Measurements from ENCODE around the gene ABHD14A.
A peak's percentile ranks its signal among the peaks of the same experiment; 100 is the strongest.

The ABHD14A gene

DNA sequence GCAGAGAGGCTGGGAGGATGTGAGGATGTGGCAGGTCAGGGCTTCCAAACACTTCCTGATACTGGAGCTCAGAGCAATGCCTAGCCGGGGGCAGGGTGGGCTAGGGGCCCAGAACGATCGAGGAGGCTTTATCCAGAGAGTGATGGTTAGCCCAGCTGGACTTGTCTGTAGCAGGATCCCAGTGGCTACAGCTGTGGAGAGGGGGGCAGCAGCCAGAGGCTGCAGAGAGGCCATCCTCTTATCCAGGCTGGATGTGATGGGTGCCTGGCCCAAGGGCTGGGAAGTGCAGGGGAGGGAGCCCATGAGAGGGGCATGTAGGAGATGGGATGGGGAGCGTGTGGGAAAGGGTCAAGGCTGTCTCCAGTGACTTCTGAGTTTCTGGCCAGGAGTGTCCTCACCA, 28.1 kb upstream of the ABHD14A start:
- no peak overlapping the region for H3K4me3 Mint-ChIP-seq
- no peaks in the 10 kb centered on the region for H3K27me3 Mint-ChIP-seq
- no peak overlapping the region for H3K27ac Mint-ChIP-seq
- H3K4me1 Mint-ChIP-seq (ENCODE audit: low read depth), result peaks cover 6% of the 10 kb centered on the region
- no peaks in the 10 kb centered on the region for H3K36me3 Mint-ChIP-seq
- no peaks in the 10 kb centered on the region for H3K9me3 Mint-ChIP-seq (ENCODE audit: low read depth)

DNA sequence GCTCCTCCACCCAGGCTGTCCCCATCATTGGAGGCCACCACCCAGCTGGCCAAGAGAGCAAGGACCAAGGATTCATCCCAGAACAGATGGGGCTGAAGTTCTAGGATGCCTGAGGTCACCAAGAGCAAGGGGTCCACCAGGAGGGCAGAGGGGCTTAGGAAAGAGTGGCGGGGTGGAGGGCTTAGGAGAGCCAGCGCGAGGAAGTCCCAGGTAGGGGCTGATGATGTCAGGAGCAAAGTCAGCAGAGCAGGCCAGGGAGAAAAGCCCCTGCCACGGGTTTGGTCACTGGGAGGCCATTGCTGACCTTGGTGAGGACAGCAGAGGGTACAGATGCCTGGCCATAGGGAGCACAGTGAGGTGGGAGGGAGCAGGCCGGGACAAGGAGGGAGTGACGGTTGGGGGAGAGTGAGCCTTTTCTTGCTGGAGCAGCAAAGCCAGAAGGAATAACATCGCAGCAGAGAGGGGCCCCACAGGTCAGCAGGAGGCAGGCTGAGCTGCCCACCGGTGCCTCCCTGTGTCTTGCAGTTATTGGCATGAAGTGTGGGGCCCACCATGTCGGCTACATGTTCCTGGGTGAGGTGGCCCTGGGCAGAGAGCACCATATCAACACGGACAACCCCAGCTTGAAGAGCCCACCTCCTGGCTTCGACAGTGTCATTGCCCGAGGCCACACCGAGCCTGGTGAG, 27.5 kb upstream of the ABHD14A start:
- Mint-ChIP-seq H3K27ac (no peak overlapping the region), H3K4me1 (ENCODE audit: low read depth) (peaks cover 5% of the 10 kb centered on the region), H3K9me3 (ENCODE audit: low read depth) (no peaks in the 10 kb centered on the region), H3K36me3 (no peaks in the 10 kb centered on the region), H3K27me3 (no peaks in the 10 kb centered on the region), H3K4me3 (no peak overlapping the region)

DNA sequence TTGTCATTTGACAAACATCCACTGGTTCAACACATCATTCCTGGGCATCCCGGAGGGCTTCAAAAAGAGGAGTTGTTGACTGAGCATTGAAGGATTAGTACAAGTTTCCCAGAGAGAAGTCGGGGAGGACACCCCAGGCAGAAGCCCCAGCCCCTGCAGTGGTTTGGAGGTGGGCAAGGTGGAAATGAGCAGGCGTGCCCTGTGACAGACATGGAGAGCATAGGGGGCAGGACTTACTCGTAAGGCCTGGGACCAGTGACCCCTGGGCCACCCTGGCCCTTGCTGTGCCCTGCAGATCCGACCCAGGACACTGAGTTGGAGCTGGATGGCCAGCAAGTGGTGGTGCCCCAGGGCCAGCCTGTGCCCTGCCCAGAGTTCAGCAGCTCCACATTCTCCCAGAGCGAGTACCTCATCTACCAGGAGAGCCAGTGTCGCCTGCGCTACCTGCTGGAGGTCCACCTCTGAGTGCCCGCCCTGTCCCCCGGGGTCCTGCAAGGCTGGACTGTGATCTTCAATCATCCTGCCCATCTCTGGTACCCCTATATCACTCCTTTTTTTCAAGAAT, 26.8 kb upstream of the ABHD14A start:
- Mint-ChIP-seq H3K36me3 (no peaks in the 10 kb centered on the region), H3K4me3 (no peak overlapping the region), H3K27ac (no peak overlapping the region), H3K4me1 (ENCODE audit: low read depth) (peaks cover 2% of the 10 kb centered on the region), H3K9me3 (ENCODE audit: low read depth) (no peaks in the 10 kb centered on the region), H3K27me3 (no peaks in the 10 kb centered on the region)

DNA sequence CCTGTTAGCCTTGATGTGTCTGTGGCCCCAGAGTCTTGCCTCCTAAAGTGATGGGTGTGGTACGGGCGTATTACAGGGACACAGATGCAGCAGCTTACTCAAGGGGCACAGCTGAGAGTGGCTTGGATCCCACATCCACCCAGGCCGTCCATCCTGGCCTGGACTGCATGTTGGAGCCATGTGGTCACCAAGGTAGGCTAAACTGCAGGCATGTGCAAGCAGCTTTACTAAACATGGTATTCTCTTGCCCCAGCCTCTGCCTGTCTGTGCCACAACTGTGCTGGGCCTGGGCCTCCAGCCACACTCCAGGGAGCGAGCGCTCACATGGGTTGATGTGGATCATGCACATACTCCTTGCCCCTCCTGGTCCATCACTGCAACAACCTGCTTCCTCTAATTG, 25.7 kb upstream of the ABHD14A start:
- Mint-ChIP-seq H3K4me3 (no peak overlapping the region), H3K4me1 (ENCODE audit: low read depth) (no peaks in the 10 kb centered on the region), H3K9me3 (ENCODE audit: low read depth) (no peaks in the 10 kb centered on the region), H3K27me3 (peaks cover 3% of the 10 kb centered on the region), H3K27ac (no peak overlapping the region), H3K36me3 (no peaks in the 10 kb centered on the region)

DNA sequence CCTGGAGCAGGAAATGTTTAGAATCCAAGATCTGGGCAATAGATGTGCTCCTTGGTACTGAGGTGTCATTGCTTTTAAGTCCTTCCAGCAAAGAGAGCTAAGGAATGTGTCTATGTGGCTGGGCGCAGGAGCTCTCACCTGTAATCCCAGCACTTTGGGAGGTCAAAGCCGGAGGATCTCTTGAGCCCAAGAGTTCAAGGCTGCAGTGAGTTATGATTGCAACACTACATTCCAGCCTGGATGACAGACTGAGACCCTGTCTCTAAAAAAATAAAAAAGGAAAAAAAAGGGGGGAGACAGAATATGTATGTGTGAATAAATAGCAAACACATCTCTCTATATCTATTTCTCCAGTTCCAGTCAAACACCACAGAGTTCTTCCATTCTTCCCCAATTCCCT, 24.0 kb upstream of the ABHD14A start:
- Mint-ChIP-seq H3K27me3 (peaks cover 3% of the 10 kb centered on the region), H3K4me1 (ENCODE audit: low read depth) (no peaks in the 10 kb centered on the region), H3K27ac (no peak overlapping the region), H3K36me3 (no peaks in the 10 kb centered on the region), H3K9me3 (ENCODE audit: low read depth) (no peaks in the 10 kb centered on the region), H3K4me3 (no peak overlapping the region)

DNA sequence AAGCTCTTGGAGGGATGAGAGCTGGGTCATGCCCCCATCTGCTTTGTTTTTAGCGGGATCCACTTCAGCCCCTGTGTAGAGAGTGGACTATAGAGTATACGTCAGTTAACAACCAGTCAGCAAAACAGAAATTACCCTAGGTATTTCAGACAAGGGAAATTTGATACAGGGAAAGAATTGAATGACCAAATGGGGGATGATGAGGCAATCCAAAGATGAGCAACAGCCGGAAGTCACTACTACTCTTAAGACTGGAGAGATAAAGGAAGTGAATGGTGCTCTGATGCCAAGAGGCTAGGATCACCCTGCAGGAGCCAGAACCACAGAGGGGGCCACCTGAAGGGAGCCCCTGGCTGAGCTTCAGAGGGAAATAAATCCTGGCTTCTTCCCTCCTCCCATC, 21.4 kb upstream of the ABHD14A start:
- Mint-ChIP-seq H3K4me3 (no peak overlapping the region), H3K27ac (no peak overlapping the region), H3K4me1 (ENCODE audit: low read depth) (peaks cover 6% of the 10 kb centered on the region), H3K9me3 (ENCODE audit: low read depth) (no peaks in the 10 kb centered on the region), H3K27me3 (peaks cover 6% of the 10 kb centered on the region), H3K36me3 (peaks cover 3% of the 10 kb centered on the region)

DNA sequence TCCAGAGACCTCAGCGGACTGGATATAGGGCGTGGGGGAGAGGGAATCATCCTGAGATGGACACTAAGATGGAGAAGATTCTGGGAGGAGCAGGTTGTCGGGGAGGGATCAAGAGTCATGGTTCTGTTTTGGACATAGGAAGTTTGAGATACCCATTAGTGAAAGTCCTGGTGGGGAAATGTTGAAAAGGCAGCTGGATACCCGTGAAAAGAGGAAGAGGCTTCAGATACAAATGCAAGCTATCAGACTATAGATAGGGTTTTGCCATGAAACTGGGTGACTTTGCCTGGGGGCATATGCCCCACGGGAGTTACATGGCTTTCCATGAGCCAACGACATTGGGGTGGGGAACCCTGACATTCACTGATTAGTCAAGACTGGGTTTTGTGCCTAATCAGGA, 20.8 kb upstream of the ABHD14A start:
- Mint-ChIP-seq H3K4me1 (ENCODE audit: low read depth) (peaks cover 6% of the 10 kb centered on the region), H3K27ac (no peak overlapping the region), H3K4me3 (peak overlapping the region; percentile 31), H3K36me3 (peaks cover 3% of the 10 kb centered on the region), H3K27me3 (peaks cover 6% of the 10 kb centered on the region), H3K9me3 (ENCODE audit: low read depth) (no peaks in the 10 kb centered on the region)

DNA sequence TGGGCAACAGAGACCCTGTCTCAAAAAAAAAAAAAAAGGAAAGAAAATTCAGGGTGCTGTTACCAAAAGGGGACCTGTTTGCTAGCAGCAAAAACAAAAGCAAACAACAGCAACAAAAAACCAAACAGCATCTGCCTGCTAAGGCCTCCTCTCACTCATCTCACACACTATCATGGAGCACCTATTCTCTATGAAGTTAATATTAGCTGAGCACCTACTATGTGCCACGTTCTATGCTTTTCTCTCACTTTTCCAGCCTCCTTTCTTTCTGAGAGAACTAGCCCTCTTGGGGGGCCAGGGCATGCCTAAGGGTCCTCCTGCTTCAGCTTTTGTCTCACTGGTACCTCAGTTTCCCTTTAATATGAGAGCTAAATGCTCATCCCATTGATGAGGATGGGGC, 20.2 kb upstream of the ABHD14A start:
- Mint-ChIP-seq H3K27me3 (peaks cover 6% of the 10 kb centered on the region), H3K4me3 (no peak overlapping the region), H3K4me1 (ENCODE audit: low read depth) (peaks cover 6% of the 10 kb centered on the region), H3K27ac (no peak overlapping the region), H3K36me3 (peaks cover 3% of the 10 kb centered on the region), H3K9me3 (ENCODE audit: low read depth) (no peaks in the 10 kb centered on the region)

DNA sequence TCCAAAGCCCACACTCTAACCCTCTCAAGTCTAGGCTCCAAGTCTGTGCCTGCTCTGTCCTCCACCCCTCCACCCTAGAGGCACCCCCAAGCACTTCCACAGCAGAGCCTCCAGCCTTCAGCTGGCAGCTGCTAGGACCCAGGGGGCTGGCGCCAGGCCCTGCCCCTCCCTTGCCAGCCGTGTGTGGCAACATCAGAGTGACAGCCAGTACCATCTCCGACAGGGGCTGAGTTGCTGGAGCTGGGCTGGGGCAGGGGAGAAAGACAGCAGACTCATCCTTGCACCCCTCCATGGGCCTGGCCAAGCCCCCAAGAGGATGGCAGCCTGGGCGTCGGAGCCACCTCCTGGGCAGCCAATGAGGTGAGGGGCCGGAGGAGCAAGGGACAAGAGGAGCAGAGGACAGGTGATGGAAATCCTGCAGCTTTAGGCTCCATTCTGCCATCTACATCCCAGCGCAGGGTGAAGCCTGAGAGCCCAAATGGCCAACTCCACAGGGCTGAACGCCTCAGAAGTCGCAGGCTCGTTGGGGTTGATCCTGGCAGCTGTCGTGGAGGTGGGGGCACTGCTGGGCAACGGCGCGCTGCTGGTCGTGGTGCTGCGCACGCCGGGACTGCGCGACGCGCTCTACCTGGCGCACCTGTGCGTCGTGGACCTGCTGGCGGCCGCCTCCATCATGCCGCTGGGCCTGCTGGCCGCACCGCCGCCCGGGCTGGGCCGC, 19.5 kb upstream of the ABHD14A start, which contains the start of gene GPR62:
Gene GPR62 (plus strand): TSS at position 207 of the 718 bp plus-strand sequence. CDS start 272 bp downstream, at position 479.
- peaks cover 6% of the 10 kb centered on the region for H3K4me1 Mint-ChIP-seq (ENCODE audit: low read depth)
- no peaks in the 10 kb centered on the region for H3K9me3 Mint-ChIP-seq (ENCODE audit: low read depth)
- peaks cover 3% of the 10 kb centered on the region for H3K36me3 Mint-ChIP-seq
- no peak within 1 kb of the TSS for H3K27ac Mint-ChIP-seq
- H3K27me3 Mint-ChIP-seq, result peaks cover 6% of the 10 kb centered on the region
- H3K4me3 Mint-ChIP-seq, result peak within 1 kb of the TSS; percentile 31

DNA sequence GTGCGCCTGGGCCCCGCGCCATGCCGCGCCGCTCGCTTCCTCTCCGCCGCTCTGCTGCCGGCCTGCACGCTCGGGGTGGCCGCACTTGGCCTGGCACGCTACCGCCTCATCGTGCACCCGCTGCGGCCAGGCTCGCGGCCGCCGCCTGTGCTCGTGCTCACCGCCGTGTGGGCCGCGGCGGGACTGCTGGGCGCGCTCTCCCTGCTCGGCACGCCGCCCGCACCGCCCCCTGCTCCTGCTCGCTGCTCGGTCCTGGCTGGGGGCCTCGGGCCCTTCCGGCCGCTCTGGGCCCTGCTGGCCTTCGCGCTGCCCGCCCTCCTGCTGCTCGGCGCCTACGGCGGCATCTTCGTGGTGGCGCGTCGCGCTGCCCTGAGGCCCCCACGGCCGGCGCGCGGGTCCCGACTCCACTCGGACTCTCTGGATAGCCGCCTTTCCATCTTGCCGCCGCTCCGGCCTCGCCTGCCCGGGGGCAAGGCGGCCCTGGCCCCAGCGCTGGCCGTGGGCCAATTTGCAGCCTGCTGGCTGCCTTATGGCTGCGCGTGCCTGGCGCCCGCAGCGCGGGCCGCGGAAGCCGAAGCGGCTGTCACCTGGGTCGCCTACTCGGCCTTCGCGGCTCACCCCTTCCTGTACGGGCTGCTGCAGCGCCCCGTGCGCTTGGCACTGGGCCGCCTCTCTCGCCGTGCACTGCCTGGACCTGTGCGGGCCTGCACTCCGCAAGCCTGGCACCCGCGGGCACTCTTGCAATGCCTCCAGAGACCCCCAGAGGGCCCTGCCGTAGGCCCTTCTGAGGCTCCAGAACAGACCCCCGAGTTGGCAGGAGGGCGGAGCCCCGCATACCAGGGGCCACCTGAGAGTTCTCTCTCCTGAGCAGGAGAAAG, 18.7 kb upstream of the ABHD14A start:
- Mint-ChIP-seq H3K9me3 (ENCODE audit: low read depth) (no peaks in the 10 kb centered on the region), H3K36me3 (peaks cover 3% of the 10 kb centered on the region), H3K27ac (no peak overlapping the region), H3K27me3 (peaks cover 6% of the 10 kb centered on the region), H3K4me1 (ENCODE audit: low read depth) (peaks cover 6% of the 10 kb centered on the region), H3K4me3 (no peak overlapping the region)

DNA sequence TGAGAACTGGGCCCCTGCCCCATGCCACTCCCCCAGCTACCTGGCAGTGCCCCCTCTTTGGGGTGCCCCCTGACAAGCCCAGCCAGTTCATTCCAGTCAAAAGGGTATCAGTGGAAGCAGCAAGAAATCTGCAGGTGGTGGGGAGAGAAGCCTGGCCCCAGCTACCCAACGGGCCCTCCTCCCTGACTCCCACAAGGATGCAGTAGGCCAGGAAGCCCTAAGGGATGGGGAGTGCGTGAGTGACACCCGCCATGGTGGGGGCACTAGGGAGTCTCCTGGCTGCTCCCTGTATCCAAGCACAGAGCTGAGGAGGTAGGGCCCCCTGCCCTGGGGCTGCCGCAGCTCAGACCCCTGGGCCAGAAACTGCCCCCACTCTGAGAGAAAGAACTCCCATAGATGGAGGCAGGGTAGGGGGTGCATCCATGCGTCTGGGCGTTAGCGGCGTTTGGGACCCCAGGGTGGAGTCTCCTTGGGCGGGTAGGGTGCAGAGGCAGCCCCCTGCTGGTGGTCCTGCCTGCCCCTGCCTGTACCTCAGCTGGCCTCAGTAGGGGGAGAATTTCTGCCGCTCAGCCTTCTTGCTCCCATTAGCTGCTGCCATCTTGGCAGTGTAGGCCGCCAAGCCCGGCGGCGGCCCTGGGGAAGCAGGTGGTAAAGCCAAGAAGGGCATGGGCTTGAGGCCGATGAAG, 17.2 kb upstream of the ABHD14A start:
- Mint-ChIP-seq H3K9me3 (ENCODE audit: low read depth) (no peaks in the 10 kb centered on the region), H3K27me3 (peaks cover 6% of the 10 kb centered on the region), H3K27ac (no peak overlapping the region), H3K4me3 (no peak overlapping the region), H3K36me3 (peaks cover 3% of the 10 kb centered on the region), H3K4me1 (ENCODE audit: low read depth) (peaks cover 6% of the 10 kb centered on the region)

DNA sequence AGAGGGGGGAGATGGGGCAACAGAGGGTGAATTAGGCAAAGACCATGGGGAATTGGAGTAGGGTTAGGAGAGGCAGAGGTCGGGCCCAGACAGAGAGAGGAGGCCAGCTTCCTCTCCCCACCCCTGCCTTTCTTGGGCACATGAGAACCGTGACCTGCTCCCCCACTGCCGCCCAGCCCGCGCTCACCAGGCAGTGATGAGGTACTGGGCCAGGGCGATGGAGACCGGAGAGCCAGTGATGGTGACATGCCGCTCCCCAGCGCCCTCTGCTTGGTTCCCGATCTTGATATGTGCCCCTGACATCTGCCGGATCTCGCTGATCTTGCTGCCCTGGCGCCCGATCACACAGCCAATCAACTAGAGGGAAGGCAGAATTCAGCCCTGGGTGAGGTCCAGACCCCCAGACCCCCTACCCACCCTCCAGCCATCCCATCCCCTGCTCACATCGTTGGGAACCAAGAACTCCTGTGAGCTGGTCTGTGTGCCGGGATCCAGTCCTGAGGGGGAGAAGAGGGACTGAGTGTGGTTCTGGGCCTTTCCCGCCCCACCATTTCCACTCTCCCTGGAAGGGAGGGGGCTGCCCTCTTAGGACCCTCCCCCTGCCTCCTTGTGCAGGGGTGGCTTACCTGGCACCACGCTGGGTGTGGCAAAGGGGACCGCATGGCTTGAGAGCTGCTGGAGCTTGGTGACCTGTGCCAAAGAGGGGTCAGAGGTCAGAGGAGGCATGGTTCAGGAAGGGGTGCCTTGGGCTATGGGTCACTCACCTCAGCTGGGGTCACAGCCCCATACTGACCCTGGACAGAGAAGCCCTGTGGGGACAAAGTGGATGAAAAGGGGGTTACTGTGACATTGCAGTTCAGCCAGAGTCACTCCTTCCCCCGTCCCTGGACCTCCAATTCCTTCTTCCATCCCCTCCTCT, 16.0 kb upstream of the ABHD14A start:
- Mint-ChIP-seq H3K27ac (no peak overlapping the region), H3K9me3 (ENCODE audit: low read depth) (no peaks in the 10 kb centered on the region), H3K36me3 (peaks cover 3% of the 10 kb centered on the region), H3K27me3 (peaks cover 5% of the 10 kb centered on the region), H3K4me3 (no peak overlapping the region), H3K4me1 (ENCODE audit: low read depth) (peaks cover 6% of the 10 kb centered on the region)

DNA sequence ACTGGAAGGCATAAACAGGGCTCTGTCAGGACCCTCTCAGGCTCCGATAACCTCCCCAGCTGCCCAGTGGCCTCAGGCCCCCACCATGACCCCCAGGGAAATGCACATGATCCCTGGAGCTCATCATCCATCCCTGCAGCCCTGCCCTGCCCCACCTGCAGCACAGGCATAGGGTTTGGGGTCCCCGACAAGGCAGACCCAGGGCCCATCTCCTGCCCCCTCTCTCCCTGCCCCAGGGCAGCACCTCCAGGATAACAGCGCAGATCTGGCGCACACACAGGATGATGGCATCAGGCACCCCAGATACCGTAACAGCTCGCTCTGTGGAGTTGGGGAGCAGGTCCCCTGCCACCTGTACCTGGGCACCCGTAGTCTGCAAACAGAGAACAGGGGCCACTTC, 15.2 kb upstream of the ABHD14A start:
- H3K27me3 Mint-ChIP-seq, result peaks cover 3% of the 10 kb centered on the region
- H3K36me3 Mint-ChIP-seq, result peaks cover 3% of the 10 kb centered on the region
- no peak overlapping the region for H3K27ac Mint-ChIP-seq
- no peak overlapping the region for H3K4me3 Mint-ChIP-seq
- no peaks in the 10 kb centered on the region for H3K9me3 Mint-ChIP-seq (ENCODE audit: low read depth)
- H3K4me1 Mint-ChIP-seq (ENCODE audit: low read depth), result peaks cover 7% of the 10 kb centered on the region

Data from activated naive CD8-positive, alpha-beta T cell (primary cell).